Lower lobe of right lung (tissue), 2 donors: ENCODE results near the gene TTC9. TPM values are rescaled to one million over a fixed set of nuclear protein-coding genes. Genes with fewer than 3 reads are reported as not detected.

ENCODE experiments used
- ATAC-seq, 2 donors: fragments of 200-7000 bp; cut with Tn5 transposase; one replicate each; pipeline ENCODE4 v1.9.1; 2020 to 2022; ENCODE audit warnings: mild to moderate bottlenecking in 2 of 2, moderate library complexity in 2 of 2
- DNase-seq: peaks from one replicate; pipeline ENCODE4 v3.0.0-alpha.2; 2020
- H3K27ac ChIP-seq: fragments of 200-600 bp; one replicate; pipeline ENCODE4 v1.8.0; 2022
- H3K27me3 ChIP-seq: fragments of 200-600 bp; one replicate; pipeline ENCODE4 v1.8.0; 2022; ENCODE audit warnings: low read depth
- H3K36me3 ChIP-seq: fragments of 200-600 bp; one replicate; pipeline ENCODE4 v1.8.0; 2022; ENCODE audit warnings: mild to moderate bottlenecking
- H3K4me1 ChIP-seq: fragments of 200-600 bp; one replicate; pipeline ENCODE4 v1.8.0; 2022
- H3K4me3 ChIP-seq: fragments of 200-600 bp; one replicate; pipeline ENCODE4 v1.8.0; 2022; ENCODE audit warnings: mild to moderate bottlenecking
- H3K9me3 ChIP-seq: fragments of 200-600 bp; one replicate; pipeline ENCODE4 v1.8.0; 2022
- intact Hi-C: fragments of 100-400 bp; cut with DNase I; formaldehyde crosslinking; loops from one replicate; pipeline ENCODE4 v1.11.0; 2022
- total RNA-seq: library from RNA; stranded (reverse); fragmentation: NEBNext Ultra II Directional; extraction: Animal tissue kit (Norgen Biotek cat#: 25700); gene quantifications from one replicate; pipeline ENCODE4 v1.2.1, GENCODE V29; 2021
- TF ChIP-seq, protein P1 (sequence below): fragments of 200-600 bp; IDR thresholded peaks from one replicate; pipeline ENCODE4 v1.8.0; 2022; ENCODE audit warnings: antibody characterized with exemption, mild to moderate bottlenecking
- donor health status: DM: no; HTN: yes; CAD: no; lungs with severe emphysema.

TTC9 gene
- total RNA-seq, 1 donor from 2014 or later, result 5.5 TPM

DNA sequence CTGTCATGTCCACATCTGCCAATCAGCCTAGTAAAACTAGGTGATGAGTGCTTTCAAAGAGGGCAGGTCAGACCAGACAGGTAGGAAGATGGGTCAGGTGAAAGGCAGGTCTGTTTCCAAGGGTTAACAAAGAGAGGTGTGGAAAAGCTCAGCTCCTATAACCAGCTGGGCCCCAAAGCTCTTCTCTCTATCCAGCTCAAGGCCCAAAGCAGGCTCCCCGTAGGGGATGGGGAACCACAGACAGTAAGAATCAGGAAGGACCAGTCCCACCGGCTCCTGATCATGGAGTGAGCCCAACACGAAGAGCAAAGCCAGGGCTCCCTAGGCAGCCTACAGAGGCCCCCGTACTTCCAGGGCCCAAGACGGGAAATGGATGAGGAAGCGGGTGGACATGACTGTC lies 83.2 kb downstream of the TTC9 start:
- Histone ChIP-seq H3K4me3 (no peak overlapping the region), H3K27me3 (no peaks in the 10 kb centered on the region), H3K36me3 (no peaks in the 10 kb centered on the region), H3K9me3 (no peaks in the 10 kb centered on the region), H3K27ac (no peak overlapping the region), H3K4me1 (no peaks in the 10 kb centered on the region)
- no peak for ATAC-seq
- TF ChIP-seq, protein P1, sequence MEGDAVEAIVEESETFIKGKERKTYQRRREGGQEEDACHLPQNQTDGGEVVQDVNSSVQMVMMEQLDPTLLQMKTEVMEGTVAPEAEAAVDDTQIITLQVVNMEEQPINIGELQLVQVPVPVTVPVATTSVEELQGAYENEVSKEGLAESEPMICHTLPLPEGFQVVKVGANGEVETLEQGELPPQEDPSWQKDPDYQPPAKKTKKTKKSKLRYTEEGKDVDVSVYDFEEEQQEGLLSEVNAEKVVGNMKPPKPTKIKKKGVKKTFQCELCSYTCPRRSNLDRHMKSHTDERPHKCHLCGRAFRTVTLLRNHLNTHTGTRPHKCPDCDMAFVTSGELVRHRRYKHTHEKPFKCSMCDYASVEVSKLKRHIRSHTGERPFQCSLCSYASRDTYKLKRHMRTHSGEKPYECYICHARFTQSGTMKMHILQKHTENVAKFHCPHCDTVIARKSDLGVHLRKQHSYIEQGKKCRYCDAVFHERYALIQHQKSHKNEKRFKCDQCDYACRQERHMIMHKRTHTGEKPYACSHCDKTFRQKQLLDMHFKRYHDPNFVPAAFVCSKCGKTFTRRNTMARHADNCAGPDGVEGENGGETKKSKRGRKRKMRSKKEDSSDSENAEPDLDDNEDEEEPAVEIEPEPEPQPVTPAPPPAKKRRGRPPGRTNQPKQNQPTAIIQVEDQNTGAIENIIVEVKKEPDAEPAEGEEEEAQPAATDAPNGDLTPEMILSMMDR, result no peak
- intact Hi-C loops, result no loop called here
- DNase-seq, result no peak

Other genes starting within 250 kb of the TTC9 start
- gene SYNJ2BP, start 224.8 kb upstream of the TTC9 start, total RNA-seq, result 40.4 TPM
- 0.24 TPM for gene ADAM21, start 189.7 kb upstream of the TTC9 start, total RNA-seq
- gene ADAM20, start 106.9 kb upstream of the TTC9 start, total RNA-seq, result 1.5 TPM
- gene MED6, start 41.3 kb upstream of the TTC9 start, total RNA-seq, result 28.8 TPM
- 9.4 TPM for gene MAP3K9, start 167.6 kb downstream of the TTC9 start, total RNA-seq